ENCODE measurements around the gene MEFV.
"Not testable (repeated sequence)": the region's sequence is repeated elsewhere in the genome, so short reads cannot be mapped to it uniquely, and the experiment has no call there.

The MEFV gene

GRCh38 chr16:3282103-3282729 lies 25.8 kb upstream of the MEFV start:
- Histone ChIP-seq H3K4me1 (ENCODE audit: control extremely low read depth in 1 of 4, control insufficient read depth in 4 of 4, insufficient read depth in 4 of 4, low read length in 3 of 4) (peaks cover 2 to 28% (median 26%) of the 10 kb centered on the region in 4 experiments), H3K27ac (ENCODE audit: insufficient read depth in 1 of 2, low read depth in 1 of 2, low read length in 2 of 2, poor library complexity in 1 of 2, severe bottlenecking in 2 of 2) (peak overlapping the region; percentile 46 to 96), H3K9me3 (ENCODE audit: control extremely low read depth in 1 of 5, control insufficient read depth in 4 of 5, insufficient read depth in 2 of 5, low read depth in 1 of 5, low read length in 4 of 5) (peaks cover 0 to 20% (median 12%) of the 10 kb centered on the region in 5 experiments), H3K27me3 (replicated peaks in 2 of 5; ENCODE audit: control insufficient read depth in 4 of 5, insufficient read depth in 5 of 5, low read length in 4 of 5) (peaks cover 0 to 1% (median 0%) of the 10 kb centered on the region in 5 experiments), H3K4me3 (ENCODE audit: control insufficient read depth in 1 of 7, extremely low read depth in 1 of 7, insufficient read depth in 4 of 7, low read depth in 2 of 7, low read length in 6 of 7) (peak overlapping the region; percentile 76 to 93 (median 84)), H3K36me3 (ENCODE audit: control insufficient read depth in 4 of 4, insufficient read depth in 4 of 4, low read length in 3 of 4) (peaks cover 5 to 26% (median 25%) of the 10 kb centered on the region in 4 experiments)
- ChIA-PET POLR2A (interaction anchor here (0.6 to 2.0 kb wide), 8 partner anchors 14 to 219 kb away, joined by 3 to 8 read pairs (median 5); partner anchors contain the start of genes CLUAP1, NAA60, TIGD7 and ZNF200), CTCF (interaction anchor here (1.0 to 2.5 kb wide), 4 partner anchors 15 to 175 kb away, joined by 3 to 7 read pairs (median 4); no protein-coding TSS in a partner anchor)
- DNase-seq, result peak in 1 of 3 donors; percentile 82
- 7% methylated on average over 25 of the region's 29 CpGs for WGBS (ENCODE audit: insufficient coverage)

- no peak overlapping the region for H3K4me3 ChIP-seq (ENCODE audit: control insufficient read depth in 1 of 7, extremely low read depth in 1 of 7, insufficient read depth in 4 of 7, low read depth in 2 of 7, low read length in 6 of 7)
- no peak overlapping the region for H3K27ac ChIP-seq (ENCODE audit: insufficient read depth in 1 of 2, low read depth in 1 of 2, low read length in 2 of 2, poor library complexity in 1 of 2, severe bottlenecking in 2 of 2)
- H3K27me3 ChIP-seq (replicated peaks in 2 of 5; ENCODE audit: control insufficient read depth in 4 of 5, insufficient read depth in 5 of 5, low read length in 4 of 5), result peaks cover 0 to 4% (median 0%) of the 10 kb centered on the region in 5 experiments
- H3K4me1 ChIP-seq (ENCODE audit: control extremely low read depth in 1 of 4, control insufficient read depth in 4 of 4, insufficient read depth in 4 of 4, low read length in 3 of 4), result peaks cover 2 to 28% (median 26%) of the 10 kb centered on the region in 4 experiments
- ChIA-PET CTCF (no interaction called here), POLR2A (no interaction called here)
- peaks cover 5 to 19% (median 17%) of the 10 kb centered on the region in 4 experiments for H3K36me3 ChIP-seq (ENCODE audit: control insufficient read depth in 4 of 4, insufficient read depth in 4 of 4, low read length in 3 of 4)
- no peak for DNase-seq
- WGBS (ENCODE audit: insufficient coverage), result 97% methylated on average over 6 of the region's 6 CpGs
- peaks cover 0 to 13% (median 10%) of the 10 kb centered on the region in 5 experiments for H3K9me3 ChIP-seq (ENCODE audit: control extremely low read depth in 1 of 5, control insufficient read depth in 4 of 5, insufficient read depth in 2 of 5, low read depth in 1 of 5, low read length in 4 of 5)
Observed at GRCh38 chr16:3281222-3281820, 24.9 kb upstream of the MEFV start.

GRCh38 chr16:3276679-3277078 lies 20.2 kb upstream of the MEFV start:
- DNase-seq, result no peak
- Histone ChIP-seq H3K4me1 (ENCODE audit: control extremely low read depth in 1 of 4, control insufficient read depth in 4 of 4, insufficient read depth in 4 of 4, low read length in 3 of 4) (peaks cover 0 to 2% (median 2%) of the 10 kb centered on the region in 4 experiments), H3K27me3 (replicated peaks in 2 of 5; ENCODE audit: control insufficient read depth in 4 of 5, insufficient read depth in 5 of 5, low read length in 4 of 5) (peaks cover 0 to 4% (median 0%) of the 10 kb centered on the region in 5 experiments), H3K36me3 (ENCODE audit: control insufficient read depth in 4 of 4, insufficient read depth in 4 of 4, low read length in 3 of 4) (no peaks in the 10 kb centered on the region), H3K9me3 (ENCODE audit: control extremely low read depth in 1 of 5, control insufficient read depth in 4 of 5, insufficient read depth in 2 of 5, low read depth in 1 of 5, low read length in 4 of 5) (peaks cover 0 to 7% (median 2%) of the 10 kb centered on the region in 5 experiments), H3K4me3 (ENCODE audit: control insufficient read depth in 1 of 7, extremely low read depth in 1 of 7, insufficient read depth in 4 of 7, low read depth in 2 of 7, low read length in 6 of 7) (no peak overlapping the region), H3K27ac (ENCODE audit: insufficient read depth in 1 of 2, low read depth in 1 of 2, low read length in 2 of 2, poor library complexity in 1 of 2, severe bottlenecking in 2 of 2) (no peak overlapping the region)
- CTCF ChIA-PET, result interaction anchor here (0.8 kb wide), 1 partner anchor 10 kb away, joined by 3 read pairs; no protein-coding TSS in a partner anchor
- 86% methylated on average over 3 of the region's 5 CpGs for WGBS (ENCODE audit: insufficient coverage)
- POLR2A ChIA-PET, result no interaction called here

GRCh38 chr16:3274947-3275346 lies 18.5 kb upstream of the MEFV start:
- Histone ChIP-seq H3K4me1 (ENCODE audit: control extremely low read depth in 1 of 4, control insufficient read depth in 4 of 4, insufficient read depth in 4 of 4, low read length in 3 of 4) (no peaks in the 10 kb centered on the region), H3K36me3 (ENCODE audit: control insufficient read depth in 4 of 4, insufficient read depth in 4 of 4, low read length in 3 of 4) (no peaks in the 10 kb centered on the region), H3K4me3 (ENCODE audit: control insufficient read depth in 1 of 7, extremely low read depth in 1 of 7, insufficient read depth in 4 of 7, low read depth in 2 of 7, low read length in 6 of 7) (no peak overlapping the region), H3K27ac (ENCODE audit: insufficient read depth in 1 of 2, low read depth in 1 of 2, low read length in 2 of 2, poor library complexity in 1 of 2, severe bottlenecking in 2 of 2) (no peak overlapping the region), H3K9me3 (ENCODE audit: control extremely low read depth in 1 of 5, control insufficient read depth in 4 of 5, insufficient read depth in 2 of 5, low read depth in 1 of 5, low read length in 4 of 5) (peaks cover 0 to 7% (median 2%) of the 10 kb centered on the region in 5 experiments), H3K27me3 (replicated peaks in 2 of 5; ENCODE audit: control insufficient read depth in 4 of 5, insufficient read depth in 5 of 5, low read length in 4 of 5) (peaks cover 0 to 4% (median 0%) of the 10 kb centered on the region in 5 experiments)
- CTCF ChIA-PET, result no interaction called here
- no peak for DNase-seq
- POLR2A ChIA-PET, result no interaction called here

- no peak for DNase-seq
- Histone ChIP-seq H3K27me3 (replicated peaks in 2 of 5; ENCODE audit: control insufficient read depth in 4 of 5, insufficient read depth in 5 of 5, low read length in 4 of 5) (peaks cover 0 to 4% (median 0%) of the 10 kb centered on the region in 5 experiments), H3K9me3 (ENCODE audit: control extremely low read depth in 1 of 5, control insufficient read depth in 4 of 5, insufficient read depth in 2 of 5, low read depth in 1 of 5, low read length in 4 of 5) (peaks cover 0 to 9% (median 2%) of the 10 kb centered on the region in 5 experiments), H3K36me3 (ENCODE audit: control insufficient read depth in 4 of 4, insufficient read depth in 4 of 4, low read length in 3 of 4) (no peaks in the 10 kb centered on the region), H3K4me3 (ENCODE audit: control insufficient read depth in 1 of 7, extremely low read depth in 1 of 7, insufficient read depth in 4 of 7, low read depth in 2 of 7, low read length in 6 of 7) (no peak overlapping the region), H3K27ac (ENCODE audit: insufficient read depth in 1 of 2, low read depth in 1 of 2, low read length in 2 of 2, poor library complexity in 1 of 2, severe bottlenecking in 2 of 2) (no peak overlapping the region), H3K4me1 (ENCODE audit: control extremely low read depth in 1 of 4, control insufficient read depth in 4 of 4, insufficient read depth in 4 of 4, low read length in 3 of 4) (no peaks in the 10 kb centered on the region)
- POLR2A ChIA-PET, result no interaction called here
- CTCF ChIA-PET, result no interaction called here
- 83% methylated on average over 3 of the region's 4 CpGs for WGBS (ENCODE audit: insufficient coverage)
Observed at GRCh38 chr16:3274490-3274889, 18.1 kb upstream of the MEFV start.

GRCh38 chr16:3271281-3271680 lies 14.8 kb upstream of the MEFV start:
- H3K4me1 ChIP-seq (ENCODE audit: control extremely low read depth in 1 of 4, control insufficient read depth in 4 of 4, insufficient read depth in 4 of 4, low read length in 3 of 4); H3K27me3 ChIP-seq (replicated peaks in 2 of 5; ENCODE audit: control insufficient read depth in 4 of 5, insufficient read depth in 5 of 5, low read length in 4 of 5); H3K4me3 ChIP-seq (ENCODE audit: control insufficient read depth in 1 of 7, extremely low read depth in 1 of 7, insufficient read depth in 4 of 7, low read depth in 2 of 7, low read length in 6 of 7); POLR2A ChIA-PET; H3K27ac ChIP-seq (ENCODE audit: insufficient read depth in 1 of 2, low read depth in 1 of 2, low read length in 2 of 2, poor library complexity in 1 of 2, severe bottlenecking in 2 of 2); CTCF ChIA-PET; DNase-seq: not testable (repeated sequence)
- Histone ChIP-seq H3K36me3 (ENCODE audit: control insufficient read depth in 4 of 4, insufficient read depth in 4 of 4, low read length in 3 of 4) (peaks cover 6 to 25% (median 17%) of the 10 kb centered on the region in 4 experiments), H3K9me3 (ENCODE audit: control extremely low read depth in 1 of 5, control insufficient read depth in 4 of 5, insufficient read depth in 2 of 5, low read depth in 1 of 5, low read length in 4 of 5) (peaks cover 0 to 30% (median 2%) of the 10 kb centered on the region in 5 experiments)
- WGBS (ENCODE audit: insufficient coverage), result 93% methylated on average over 3 of the region's 22 CpGs

GRCh38 chr16:3270718-3271117 lies 14.3 kb upstream of the MEFV start:
- POLR2A ChIA-PET; H3K27me3 ChIP-seq (replicated peaks in 2 of 5; ENCODE audit: control insufficient read depth in 4 of 5, insufficient read depth in 5 of 5, low read length in 4 of 5); DNase-seq; CTCF ChIA-PET; H3K4me1 ChIP-seq (ENCODE audit: control extremely low read depth in 1 of 4, control insufficient read depth in 4 of 4, insufficient read depth in 4 of 4, low read length in 3 of 4); H3K4me3 ChIP-seq (ENCODE audit: control insufficient read depth in 1 of 7, extremely low read depth in 1 of 7, insufficient read depth in 4 of 7, low read depth in 2 of 7, low read length in 6 of 7); H3K27ac ChIP-seq (ENCODE audit: insufficient read depth in 1 of 2, low read depth in 1 of 2, low read length in 2 of 2, poor library complexity in 1 of 2, severe bottlenecking in 2 of 2): not testable (repeated sequence)
- H3K9me3 ChIP-seq (ENCODE audit: control extremely low read depth in 1 of 5, control insufficient read depth in 4 of 5, insufficient read depth in 2 of 5, low read depth in 1 of 5, low read length in 4 of 5), result peaks cover 0 to 30% (median 4%) of the 10 kb centered on the region in 5 experiments
- WGBS (ENCODE audit: insufficient coverage), result 100% methylated on average over 1 of the region's 5 CpGs
- H3K36me3 ChIP-seq (ENCODE audit: control insufficient read depth in 4 of 4, insufficient read depth in 4 of 4, low read length in 3 of 4), result peaks cover 6 to 27% (median 18%) of the 10 kb centered on the region in 4 experiments

Data from common myeloid progenitor, CD34-positive (primary cell).